ENCODE data around the gene PTPRT.

The PTPRT gene

DNA sequence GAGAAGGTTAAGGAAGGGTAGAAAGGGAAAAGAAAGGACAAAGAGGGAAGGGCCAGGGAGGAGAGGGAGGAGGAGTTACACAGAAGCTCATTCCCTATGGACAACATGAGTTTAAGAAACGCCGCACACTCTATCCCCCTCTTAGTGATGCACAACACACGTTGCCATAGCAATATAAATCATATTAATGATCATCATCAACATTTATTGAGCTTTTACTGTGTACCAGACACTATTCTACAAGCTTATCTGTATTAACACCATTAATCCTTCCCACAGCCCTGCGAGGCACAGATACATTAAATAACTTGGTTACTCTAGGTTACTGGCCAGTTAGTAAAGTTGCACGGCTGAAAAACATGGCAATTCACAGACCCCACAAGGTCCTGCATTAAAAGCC lies 234.8 kb downstream of the PTPRT start:
- Histone ChIP-seq H3K4me3 (ENCODE audit: low read depth, low read length) (no peak overlapping the region), H3K4me1 (ENCODE audit: control insufficient read depth, insufficient read depth, low read length) (no peaks in the 10 kb centered on the region), H3K36me3 (ENCODE audit: control insufficient read depth, insufficient read depth, low read length) (no peaks in the 10 kb centered on the region), H3K27ac (ENCODE audit: low read depth, low read length) (no peak overlapping the region), H3K9me3 (ENCODE audit: control insufficient read depth, insufficient read depth, low read length) (no peaks in the 10 kb centered on the region), H3K9ac (ENCODE audit: low read depth, low read length) (no peak overlapping the region), H3K27me3 (ENCODE audit: control insufficient read depth, insufficient read depth, low read length) (no peaks in the 10 kb centered on the region)

DNA sequence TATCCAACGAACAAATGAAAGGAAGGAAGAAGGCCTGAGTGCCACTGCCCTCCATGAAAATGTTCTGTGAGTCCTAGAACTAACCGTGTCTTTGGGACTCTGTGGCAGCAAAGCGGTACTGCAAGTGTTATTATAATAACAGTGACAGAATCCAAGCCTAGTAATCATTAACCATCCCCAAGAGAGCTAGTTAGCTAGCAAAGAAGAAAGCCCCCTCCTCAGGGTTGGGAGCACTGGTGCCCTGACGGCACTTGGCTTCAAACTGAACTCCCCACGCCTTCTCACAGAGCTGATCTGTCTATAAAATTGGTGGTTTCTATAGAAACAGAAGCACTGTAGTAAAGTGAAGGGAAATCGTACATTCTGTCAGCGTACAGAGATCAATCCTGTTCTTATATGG lies 239.8 kb downstream of the PTPRT start:
- Histone ChIP-seq H3K4me1 (ENCODE audit: control insufficient read depth, insufficient read depth, low read length) (no peaks in the 10 kb centered on the region), H3K9ac (ENCODE audit: low read depth, low read length) (no peak overlapping the region), H3K27ac (ENCODE audit: low read depth, low read length) (no peak overlapping the region), H3K9me3 (ENCODE audit: control insufficient read depth, insufficient read depth, low read length) (no peaks in the 10 kb centered on the region), H3K4me3 (ENCODE audit: low read depth, low read length) (no peak overlapping the region), H3K36me3 (ENCODE audit: control insufficient read depth, insufficient read depth, low read length) (no peaks in the 10 kb centered on the region), H3K27me3 (ENCODE audit: control insufficient read depth, insufficient read depth, low read length) (no peaks in the 10 kb centered on the region)

- no peaks in the 10 kb centered on the region for H3K4me1 ChIP-seq (ENCODE audit: control insufficient read depth, insufficient read depth, low read length)
- no peak overlapping the region for H3K27ac ChIP-seq (ENCODE audit: low read depth, low read length)
- H3K27me3 ChIP-seq (ENCODE audit: control insufficient read depth, insufficient read depth, low read length), result no peaks in the 10 kb centered on the region
- no peak overlapping the region for H3K4me3 ChIP-seq (ENCODE audit: low read depth, low read length)
- H3K9me3 ChIP-seq (ENCODE audit: control insufficient read depth, insufficient read depth, low read length), result no peaks in the 10 kb centered on the region
- no peak overlapping the region for H3K9ac ChIP-seq (ENCODE audit: low read depth, low read length)
- H3K36me3 ChIP-seq (ENCODE audit: control insufficient read depth, insufficient read depth, low read length), result no peaks in the 10 kb centered on the region
These were observed 244.3 kb downstream of the PTPRT start for GRCh38 chr20:42945234-42945994.

DNA sequence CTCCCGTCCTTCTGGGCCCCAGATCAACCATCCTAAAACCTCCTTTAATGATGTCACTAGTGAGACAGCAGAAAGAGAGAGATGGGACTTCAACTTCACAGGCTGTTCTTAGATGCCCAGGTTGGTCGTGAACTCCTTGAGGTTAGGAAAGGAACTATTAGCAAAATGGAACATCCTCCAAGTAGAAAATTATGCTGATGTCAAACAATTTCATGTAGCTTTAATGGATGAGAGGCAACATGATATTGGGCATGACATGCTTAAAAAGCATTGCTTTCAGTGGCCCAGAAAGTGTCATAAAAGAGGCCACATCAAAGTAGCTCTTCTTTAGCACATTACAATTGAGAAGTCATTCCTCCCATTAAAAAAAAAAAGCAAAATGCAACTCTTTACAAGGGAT lies 248.1 kb downstream of the PTPRT start:
- H3K4me3 ChIP-seq (ENCODE audit: low read depth, low read length), result no peak overlapping the region
- H3K9me3 ChIP-seq (ENCODE audit: control insufficient read depth, insufficient read depth, low read length), result no peaks in the 10 kb centered on the region
- H3K9ac ChIP-seq (ENCODE audit: low read depth, low read length), result no peak overlapping the region
- H3K27me3 ChIP-seq (ENCODE audit: control insufficient read depth, insufficient read depth, low read length), result no peaks in the 10 kb centered on the region
- H3K36me3 ChIP-seq (ENCODE audit: control insufficient read depth, insufficient read depth, low read length), result no peaks in the 10 kb centered on the region
- H3K27ac ChIP-seq (ENCODE audit: low read depth, low read length), result no peak overlapping the region
- H3K4me1 ChIP-seq (ENCODE audit: control insufficient read depth, insufficient read depth, low read length), result peaks cover 9% of the 10 kb centered on the region; the same call in 1 of the 2 replicates

- Histone ChIP-seq H3K9ac (ENCODE audit: low read depth, low read length) (no peak overlapping the region), H3K4me3 (ENCODE audit: low read depth, low read length) (no peak overlapping the region), H3K36me3 (ENCODE audit: control insufficient read depth, insufficient read depth, low read length) (no peaks in the 10 kb centered on the region), H3K4me1 (ENCODE audit: control insufficient read depth, insufficient read depth, low read length) (peaks cover 16% of the 10 kb centered on the region; the same call in 1 of the 2 replicates), H3K27me3 (ENCODE audit: control insufficient read depth, insufficient read depth, low read length) (no peaks in the 10 kb centered on the region), H3K27ac (ENCODE audit: low read depth, low read length) (no peak overlapping the region), H3K9me3 (ENCODE audit: control insufficient read depth, insufficient read depth, low read length) (no peaks in the 10 kb centered on the region)
These were observed 251.1 kb downstream of the PTPRT start for GRCh38 chr20:42938441-42939205.

- Histone ChIP-seq H3K4me1 (ENCODE audit: control insufficient read depth, insufficient read depth, low read length) (peaks cover 16% of the 10 kb centered on the region; the same call in 1 of the 2 replicates), H3K36me3 (ENCODE audit: control insufficient read depth, insufficient read depth, low read length) (no peaks in the 10 kb centered on the region), H3K27ac (ENCODE audit: low read depth, low read length) (no peak overlapping the region)
These were observed 253.2 kb downstream of the PTPRT start for GRCh38 chr20:42936482-42936881.

DNA sequence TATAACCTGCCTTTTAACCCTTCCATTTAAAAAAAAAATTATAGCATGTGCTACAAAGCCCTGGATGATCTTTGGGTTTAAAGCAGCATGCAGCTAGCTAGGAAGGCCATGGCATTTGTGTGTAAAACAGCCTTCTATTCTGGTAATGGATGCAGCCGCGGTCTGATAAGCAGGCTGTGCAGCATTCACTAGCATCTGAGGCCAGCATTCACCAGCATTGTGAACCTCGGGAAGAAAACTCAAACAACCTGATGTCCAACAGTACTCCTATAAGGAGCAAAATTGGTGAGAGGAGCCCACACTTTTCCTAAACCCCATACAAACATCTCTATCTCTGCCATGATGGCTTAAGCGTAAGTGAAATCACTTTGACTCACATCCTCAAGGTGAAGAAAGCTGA lies 265.5 kb downstream of the PTPRT start:
- Histone ChIP-seq H3K27me3 (ENCODE audit: control insufficient read depth, insufficient read depth, low read length) (no peaks in the 10 kb centered on the region), H3K27ac (ENCODE audit: low read depth, low read length) (no peak overlapping the region), H3K4me1 (ENCODE audit: control insufficient read depth, insufficient read depth, low read length) (no peaks in the 10 kb centered on the region), H3K9me3 (ENCODE audit: control insufficient read depth, insufficient read depth, low read length) (no peaks in the 10 kb centered on the region), H3K4me3 (ENCODE audit: low read depth, low read length) (no peak overlapping the region), H3K36me3 (ENCODE audit: control insufficient read depth, insufficient read depth, low read length) (no peaks in the 10 kb centered on the region), H3K9ac (ENCODE audit: low read depth, low read length) (no peak overlapping the region)

More at GRCh38 chr20:42936482-42936881, 253.2 kb downstream of the PTPRT start:
- Histone ChIP-seq H3K27me3 (ENCODE audit: control insufficient read depth, insufficient read depth, low read length) (no peaks in the 10 kb centered on the region), H3K9ac (ENCODE audit: low read depth, low read length) (no peak overlapping the region), H3K4me3 (ENCODE audit: low read depth, low read length) (no peak overlapping the region), H3K9me3 (ENCODE audit: control insufficient read depth, insufficient read depth, low read length) (no peaks in the 10 kb centered on the region)

GRCh38 chr20:42923348-42923918 lies 266.3 kb downstream of the PTPRT start:
- no peaks in the 10 kb centered on the region for H3K27me3 ChIP-seq (ENCODE audit: control insufficient read depth, insufficient read depth, low read length)
- no peak overlapping the region for H3K9ac ChIP-seq (ENCODE audit: low read depth, low read length)
- no peak overlapping the region for H3K27ac ChIP-seq (ENCODE audit: low read depth, low read length)
- H3K4me3 ChIP-seq (ENCODE audit: low read depth, low read length), result no peak overlapping the region
- no peaks in the 10 kb centered on the region for H3K36me3 ChIP-seq (ENCODE audit: control insufficient read depth, insufficient read depth, low read length)
- no peaks in the 10 kb centered on the region; the same call in 1 of the 2 replicates for H3K9me3 ChIP-seq (ENCODE audit: control insufficient read depth, insufficient read depth, low read length)
- no peaks in the 10 kb centered on the region for H3K4me1 ChIP-seq (ENCODE audit: control insufficient read depth, insufficient read depth, low read length)

DNA sequence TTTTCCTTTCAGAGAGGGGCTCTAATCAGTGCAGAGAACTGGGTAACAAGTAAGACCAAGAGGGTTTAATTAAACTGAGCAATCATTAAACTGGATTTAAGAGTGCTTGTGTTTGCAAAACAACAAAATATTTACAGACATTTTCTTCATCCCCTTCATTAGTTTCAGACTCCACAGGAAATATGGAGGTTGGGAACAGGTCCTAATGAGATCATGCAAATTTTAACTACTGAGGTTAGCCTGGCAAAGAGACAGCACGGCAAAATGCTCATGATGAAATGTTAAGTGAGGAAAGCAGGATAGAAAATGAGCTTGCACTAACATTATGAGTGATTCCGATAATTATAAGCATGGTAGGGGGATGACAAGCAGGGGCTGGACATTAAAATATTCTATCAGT lies 268.9 kb downstream of the PTPRT start:
- H3K27ac ChIP-seq (ENCODE audit: low read depth, low read length), result no peak overlapping the region
- H3K4me3 ChIP-seq (ENCODE audit: low read depth, low read length), result no peak overlapping the region
- no peaks in the 10 kb centered on the region for H3K27me3 ChIP-seq (ENCODE audit: control insufficient read depth, insufficient read depth, low read length)
- H3K9me3 ChIP-seq (ENCODE audit: control insufficient read depth, insufficient read depth, low read length), result no peaks in the 10 kb centered on the region; the same call in 1 of the 2 replicates
- no peaks in the 10 kb centered on the region for H3K36me3 ChIP-seq (ENCODE audit: control insufficient read depth, insufficient read depth, low read length)
- no peak overlapping the region for H3K9ac ChIP-seq (ENCODE audit: low read depth, low read length)
- H3K4me1 ChIP-seq (ENCODE audit: control insufficient read depth, insufficient read depth, low read length), result no peaks in the 10 kb centered on the region

DNA sequence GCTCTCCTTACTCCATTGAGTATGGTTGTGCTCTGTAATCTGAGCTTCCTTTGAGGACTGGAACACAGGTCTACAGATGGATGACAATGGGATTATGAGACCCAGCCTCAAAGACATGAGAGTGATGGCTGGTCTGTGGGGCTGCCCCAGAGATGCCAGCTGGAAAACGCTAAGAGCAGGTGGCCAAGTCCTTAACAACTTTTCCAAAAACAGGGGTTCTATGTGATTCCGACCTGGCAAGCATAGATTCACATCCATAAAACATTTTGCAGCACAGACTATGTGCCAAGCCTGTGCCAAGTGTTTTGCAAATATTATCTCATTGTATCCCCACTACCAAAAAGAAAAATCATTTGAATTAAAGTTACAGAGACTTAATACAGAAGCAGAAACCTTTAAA lies 270.4 kb downstream of the PTPRT start:
- H3K9me3 ChIP-seq (ENCODE audit: control insufficient read depth, insufficient read depth, low read length), result no peaks in the 10 kb centered on the region; the same call in 1 of the 2 replicates
- no peak overlapping the region for H3K27ac ChIP-seq (ENCODE audit: low read depth, low read length)
- no peak overlapping the region for H3K4me3 ChIP-seq (ENCODE audit: low read depth, low read length)
- no peaks in the 10 kb centered on the region for H3K27me3 ChIP-seq (ENCODE audit: control insufficient read depth, insufficient read depth, low read length)
- no peaks in the 10 kb centered on the region for H3K36me3 ChIP-seq (ENCODE audit: control insufficient read depth, insufficient read depth, low read length)
- no peaks in the 10 kb centered on the region for H3K4me1 ChIP-seq (ENCODE audit: control insufficient read depth, insufficient read depth, low read length)
- H3K9ac ChIP-seq (ENCODE audit: low read depth, low read length), result no peak overlapping the region

- H3K36me3 ChIP-seq (ENCODE audit: control insufficient read depth, insufficient read depth, low read length), result no peaks in the 10 kb centered on the region
- no peaks in the 10 kb centered on the region for H3K4me1 ChIP-seq (ENCODE audit: control insufficient read depth, insufficient read depth, low read length)
- H3K27ac ChIP-seq (ENCODE audit: low read depth, low read length), result no peak overlapping the region
- H3K9me3 ChIP-seq (ENCODE audit: control insufficient read depth, insufficient read depth, low read length), result no peaks in the 10 kb centered on the region; the same call in 1 of the 2 replicates
- no peaks in the 10 kb centered on the region for H3K27me3 ChIP-seq (ENCODE audit: control insufficient read depth, insufficient read depth, low read length)
- no peak overlapping the region for H3K4me3 ChIP-seq (ENCODE audit: low read depth, low read length)
- H3K9ac ChIP-seq (ENCODE audit: low read depth, low read length), result no peak overlapping the region
These were observed 274.6 kb downstream of the PTPRT start for GRCh38 chr20:42915081-42915480.

Data from HUES48 (cell line).